ENCODE data around the gene PPP6R1.
A peak's percentile ranks its signal among the peaks of the same experiment; 100 is the strongest.
"Not testable (repeated sequence)": the region's sequence is repeated elsewhere in the genome, so short reads cannot be mapped to it uniquely, and the experiment has no call there.

Gene PPP6R1

DNA sequence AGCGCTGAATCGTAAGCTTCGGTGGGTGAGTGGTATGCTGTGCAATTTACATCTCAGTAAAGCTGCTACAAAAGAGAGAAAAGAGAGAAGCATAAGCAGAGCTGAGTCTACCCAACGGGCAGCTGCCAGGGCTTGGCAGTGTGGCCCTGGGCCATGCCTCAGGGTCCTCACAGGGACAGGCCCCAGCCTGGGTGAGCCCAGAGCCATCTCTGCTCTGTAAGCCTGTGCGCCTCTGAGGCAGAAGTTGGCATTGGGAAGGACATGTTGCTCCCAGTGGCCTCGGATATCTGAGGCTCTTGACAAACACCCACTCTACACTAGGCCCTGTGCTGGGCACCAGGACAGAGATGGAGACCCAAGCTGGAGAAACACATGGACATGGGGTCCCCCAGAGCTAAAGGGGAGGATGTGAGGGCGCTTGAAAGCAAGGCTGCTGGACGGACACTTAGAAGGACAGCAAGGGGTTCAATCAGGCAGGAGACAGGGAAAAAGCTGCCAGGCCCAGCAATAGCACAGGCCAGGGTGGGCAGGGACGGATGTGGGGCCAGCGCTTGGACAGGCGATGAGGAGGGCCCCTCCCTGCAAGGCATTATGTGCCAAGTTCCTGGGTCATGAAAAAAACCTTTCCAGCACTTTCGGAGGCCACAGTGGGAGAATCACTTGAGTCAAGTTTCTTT is 14.7 kb downstream of the PPP6R1 start:
- DNase-seq = no peak

DNA sequence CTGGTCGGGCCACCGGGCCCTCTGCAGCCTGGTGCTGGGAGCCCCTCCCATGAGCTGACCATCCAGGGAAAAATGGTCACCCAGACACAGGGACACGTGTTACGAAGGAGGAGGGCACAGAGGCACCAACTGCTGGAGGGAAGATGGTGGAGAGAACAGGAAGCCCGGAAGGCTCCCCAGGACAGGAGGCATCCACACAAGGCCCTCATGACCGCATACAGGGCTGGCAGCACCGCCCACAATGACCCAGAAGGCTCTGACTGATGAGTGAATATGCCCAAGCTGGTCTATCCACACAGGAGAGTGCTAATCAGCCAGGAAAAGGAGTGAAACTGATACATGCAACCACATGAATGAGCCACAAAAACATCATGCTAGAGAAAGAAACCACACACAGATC is 16.3 kb downstream of the PPP6R1 start:
- no peak for DNase-seq

DNA sequence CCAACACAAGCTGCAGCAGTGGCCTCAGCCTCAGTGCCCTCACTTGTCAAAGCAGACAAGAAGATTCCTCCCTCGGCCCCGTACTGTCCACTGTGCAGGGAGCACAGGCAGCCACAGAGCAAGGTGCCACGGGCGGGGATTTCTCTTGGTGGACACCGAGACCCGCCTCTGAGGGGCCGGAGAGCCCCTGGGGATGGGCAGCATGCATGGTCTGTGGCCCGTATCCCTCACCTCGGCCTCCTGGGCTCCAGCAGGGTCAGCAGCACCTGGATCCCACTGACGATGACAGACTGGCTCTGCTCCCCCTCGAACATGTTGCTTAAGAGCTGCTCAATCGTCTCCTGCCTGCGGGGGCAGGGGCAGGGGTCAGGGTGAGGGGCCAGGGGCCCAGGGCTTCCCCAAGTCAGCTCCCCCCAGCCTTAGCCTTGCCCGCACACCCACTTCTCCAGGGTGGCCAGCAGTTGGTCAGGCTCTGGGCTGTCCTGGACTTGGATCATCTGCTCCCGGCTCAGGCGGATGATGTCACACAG is 16.8 kb downstream of the PPP6R1 start:
- DNase-seq = no peak

DNA sequence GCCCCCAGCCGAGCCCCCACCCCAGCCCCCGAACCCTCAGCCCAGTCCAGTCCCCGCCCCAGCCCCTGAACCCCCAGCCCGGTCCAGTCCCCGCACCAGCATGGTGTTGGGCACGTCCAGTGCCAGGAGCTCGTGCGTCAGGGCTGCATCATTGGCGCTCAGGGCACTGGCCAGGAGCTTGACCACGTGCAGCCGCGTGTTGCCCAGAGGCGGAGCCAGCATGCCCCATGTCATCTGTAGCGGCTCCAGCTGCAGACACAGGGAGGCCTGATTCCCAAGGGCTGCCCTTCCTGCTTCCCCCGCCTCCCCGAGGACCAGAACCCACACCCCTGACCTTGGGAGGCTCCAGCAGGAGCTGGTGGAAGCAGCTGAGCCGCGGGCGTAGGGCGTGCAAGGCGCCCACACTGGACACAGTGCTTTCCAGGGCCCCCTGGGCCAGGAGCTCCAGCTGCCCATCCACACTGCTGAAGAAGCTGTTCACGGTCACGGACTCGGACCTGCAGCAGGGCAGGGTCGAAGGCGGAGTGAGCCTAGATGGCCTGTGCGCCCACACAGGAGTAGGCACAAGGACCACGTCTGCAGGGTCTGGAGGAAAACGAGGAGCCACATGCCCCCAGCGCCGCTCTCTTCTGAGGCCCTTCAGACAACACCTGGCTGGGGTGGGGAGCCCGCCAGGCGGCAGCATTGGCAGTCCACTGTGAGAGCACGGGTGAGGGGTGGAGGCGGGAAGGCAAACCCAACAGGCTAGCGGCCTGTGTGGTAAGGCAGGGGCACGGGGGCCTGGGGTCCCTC is 17.5 kb downstream of the PPP6R1 start:
- DNase-seq = no peak

DNA sequence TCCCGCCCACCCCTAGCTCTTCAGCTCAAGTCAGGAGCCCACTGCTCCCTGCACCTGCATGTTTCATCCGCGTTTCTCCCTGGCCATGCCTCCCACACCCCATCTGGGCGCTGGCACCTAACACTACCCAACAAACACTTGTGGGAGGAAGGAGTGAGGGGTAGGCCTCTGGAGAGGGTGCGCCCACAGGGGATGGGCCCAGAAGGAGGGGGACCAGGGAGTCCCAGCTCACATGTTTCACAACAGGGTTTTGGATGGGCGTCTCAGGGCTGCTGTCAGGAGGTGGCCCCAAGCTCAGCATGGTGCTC is 18.1 kb downstream of the PPP6R1 start:
- no peak for DNase-seq

DNA sequence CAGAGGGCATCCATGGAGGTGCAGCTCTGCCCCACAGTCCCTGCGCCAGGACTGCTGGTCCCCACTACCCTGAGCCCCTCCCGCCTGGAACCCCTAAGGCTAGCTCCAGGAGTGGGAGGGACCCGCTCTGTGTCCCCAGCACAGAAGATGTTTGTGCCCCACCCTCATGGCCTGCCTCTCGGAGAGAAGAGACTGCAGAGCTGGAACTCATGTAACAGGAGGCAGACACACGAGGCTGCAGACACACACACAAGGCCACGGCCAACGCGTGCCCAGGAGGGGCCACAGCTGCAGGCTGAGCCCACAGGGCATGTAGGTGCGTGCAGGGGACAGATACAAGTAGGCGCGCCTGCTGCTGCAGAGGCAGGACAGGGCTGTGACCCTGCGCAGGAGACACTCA is 19.8 kb downstream of the PPP6R1 start:
- DNase-seq = no peak

DNA sequence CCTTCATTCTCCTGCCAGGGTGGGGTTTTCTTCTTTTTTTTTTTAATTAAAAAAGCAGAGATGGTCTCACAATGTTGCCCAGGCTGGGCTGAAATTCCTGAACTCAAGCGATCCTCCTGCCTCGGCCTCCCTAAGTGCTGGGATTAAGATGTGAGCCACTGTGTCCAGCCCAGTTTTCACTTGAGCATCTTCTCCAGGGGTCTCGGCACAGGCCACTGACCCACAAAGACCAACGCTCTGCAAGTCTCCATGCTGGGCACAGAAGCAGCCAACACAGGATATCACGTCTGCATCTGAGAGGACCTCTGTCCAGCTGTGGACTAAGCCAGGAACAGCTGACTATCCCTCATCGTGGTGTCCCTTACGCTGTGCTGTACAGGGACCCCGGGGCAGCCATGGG is 20.8 kb downstream of the PPP6R1 start:
- DNase-seq = no peak

DNA sequence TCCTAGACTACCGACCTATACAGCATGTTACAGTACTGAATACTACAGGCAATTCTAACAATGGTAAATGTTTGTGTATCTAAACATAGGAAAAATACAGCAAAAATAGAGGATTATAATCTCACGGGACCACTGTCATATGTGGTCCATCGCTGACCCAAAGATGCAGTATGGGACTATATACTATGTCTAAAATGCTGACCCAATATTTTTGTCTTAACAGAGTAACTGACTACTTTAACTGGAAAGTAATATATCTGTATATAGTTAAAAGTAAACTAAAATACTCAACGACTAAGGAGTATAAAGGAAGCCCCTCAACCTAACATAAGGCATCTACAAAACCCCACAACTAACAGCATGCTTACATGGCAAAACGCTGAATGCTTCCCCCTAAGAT is 25.8 kb downstream of the PPP6R1 start:
- DNase-seq = no peak

DNA sequence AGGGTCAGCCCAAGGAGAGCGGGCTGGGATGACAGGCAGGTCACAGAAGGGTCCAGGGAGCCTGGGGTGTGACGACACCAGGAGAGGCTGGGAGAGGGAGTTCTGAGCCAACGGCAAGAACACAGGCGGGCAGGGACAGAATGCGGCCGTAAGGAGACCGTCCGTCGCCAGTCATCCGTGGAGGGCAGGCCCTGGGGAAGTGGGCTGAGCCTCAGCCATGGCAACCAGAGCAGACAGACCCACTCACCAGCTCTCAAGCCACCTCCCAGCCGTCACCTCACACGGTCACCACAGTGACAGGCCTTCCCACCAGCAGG is 26.6 kb downstream of the PPP6R1 start:
- DNase-seq = peak in 1 of 3 experiments; percentile 17

DNA sequence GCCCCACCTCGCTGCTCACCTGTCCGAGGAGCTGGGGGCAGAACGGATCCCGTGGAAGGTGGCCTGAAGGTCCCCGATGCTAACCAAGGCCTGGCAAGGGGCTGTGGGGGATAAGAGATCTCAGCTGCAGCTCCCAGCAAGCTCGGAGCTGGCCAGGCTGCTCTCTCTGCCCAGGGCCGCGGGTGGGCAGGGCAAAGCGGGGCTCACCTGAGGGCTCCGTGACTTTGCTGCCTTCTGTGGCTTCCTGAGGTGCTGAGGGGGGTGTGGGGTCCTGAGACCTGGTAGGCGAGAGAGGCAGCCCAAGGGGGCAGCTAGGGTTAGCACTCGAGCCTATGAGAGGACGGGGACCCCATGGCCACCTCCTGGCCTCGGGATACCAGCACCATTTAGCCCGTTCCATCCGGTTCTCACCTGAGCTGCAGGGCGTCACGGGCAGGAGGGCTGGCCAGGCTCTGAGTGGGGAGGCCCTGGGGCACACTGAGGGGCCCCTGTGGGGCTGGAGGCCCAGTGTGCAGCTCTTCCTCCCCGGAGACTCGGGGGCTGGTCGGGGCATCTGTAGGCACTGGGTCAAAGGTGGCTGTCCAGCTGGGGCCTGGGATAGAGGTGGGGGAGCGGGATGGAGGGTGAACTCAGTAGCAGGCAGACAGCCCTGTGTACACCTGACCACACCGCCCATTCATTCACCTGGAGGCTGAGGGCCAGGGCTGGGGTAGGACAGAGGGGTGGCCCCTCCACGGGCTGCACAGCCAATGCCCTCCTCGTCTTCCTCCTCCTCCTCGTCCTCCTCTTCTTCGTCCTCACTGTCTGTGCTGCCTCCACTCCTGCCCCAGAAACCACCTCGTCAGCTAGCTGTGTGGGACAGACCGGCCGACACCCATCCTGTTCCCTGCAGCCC is 27.2 kb downstream of the PPP6R1 start:
- no peak for DNase-seq

DNA sequence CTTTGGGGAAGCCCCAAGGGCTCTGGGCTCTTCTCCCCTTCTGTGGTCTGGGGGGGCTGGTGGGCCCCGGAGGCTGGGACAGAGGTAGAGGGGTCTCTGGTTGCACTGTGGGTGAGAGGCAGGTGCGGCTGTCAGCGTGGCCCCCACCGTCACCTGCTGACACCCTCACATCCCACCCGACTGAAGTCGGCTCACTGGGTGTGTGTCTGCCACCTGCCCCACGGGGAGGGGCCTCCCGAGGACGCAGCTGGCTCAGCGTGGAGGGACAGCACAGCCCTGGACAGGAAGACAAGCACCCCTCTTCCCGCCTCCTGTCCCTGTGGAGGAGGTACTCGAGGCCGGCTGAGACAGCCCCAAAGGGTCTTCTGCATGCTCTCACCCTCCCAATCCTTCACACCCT is 28.0 kb downstream of the PPP6R1 start:
- no peak for DNase-seq

DNA sequence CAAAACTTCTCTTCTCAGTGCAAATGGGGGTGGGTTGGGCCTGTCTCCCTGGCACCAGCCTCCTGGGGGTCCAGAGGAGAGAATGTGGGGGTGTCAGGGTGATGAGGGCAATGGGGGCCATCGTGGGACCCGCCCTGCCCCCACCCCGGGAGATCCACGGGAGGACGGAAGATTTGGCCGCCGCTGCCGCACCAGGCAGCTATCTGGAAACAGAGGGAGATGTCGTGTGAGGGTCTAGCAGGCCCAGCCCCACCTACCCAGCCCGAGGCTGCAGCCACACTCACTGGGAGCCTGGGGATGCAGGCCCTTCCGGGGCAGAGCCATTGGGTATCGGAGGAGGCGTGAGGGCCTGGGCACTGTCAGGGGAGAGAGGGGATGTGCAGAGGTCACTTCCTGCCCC is 28.5 kb downstream of the PPP6R1 start:
- DNase-seq = no peak

DNA sequence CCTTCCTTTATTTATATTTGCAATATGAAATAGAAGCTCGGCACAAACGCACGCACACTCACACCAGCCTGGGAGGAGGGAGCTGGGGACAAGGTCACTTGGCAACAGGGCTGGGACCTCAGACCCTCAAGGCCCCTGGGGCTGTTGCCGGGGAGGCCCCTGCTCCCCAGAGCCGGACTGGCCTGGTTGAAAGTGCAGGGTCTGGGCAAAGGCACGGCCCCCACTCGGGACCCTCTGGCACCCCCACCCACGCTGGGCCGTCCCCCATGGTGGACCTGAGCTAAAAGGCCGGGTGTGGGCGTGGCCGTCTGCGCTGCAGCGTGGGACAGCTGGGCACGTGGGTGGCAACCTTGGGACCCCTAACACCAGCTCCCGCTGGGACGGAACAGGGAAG is 29.0 kb downstream of the PPP6R1 start:
- DNase-seq = no peak

DNA sequence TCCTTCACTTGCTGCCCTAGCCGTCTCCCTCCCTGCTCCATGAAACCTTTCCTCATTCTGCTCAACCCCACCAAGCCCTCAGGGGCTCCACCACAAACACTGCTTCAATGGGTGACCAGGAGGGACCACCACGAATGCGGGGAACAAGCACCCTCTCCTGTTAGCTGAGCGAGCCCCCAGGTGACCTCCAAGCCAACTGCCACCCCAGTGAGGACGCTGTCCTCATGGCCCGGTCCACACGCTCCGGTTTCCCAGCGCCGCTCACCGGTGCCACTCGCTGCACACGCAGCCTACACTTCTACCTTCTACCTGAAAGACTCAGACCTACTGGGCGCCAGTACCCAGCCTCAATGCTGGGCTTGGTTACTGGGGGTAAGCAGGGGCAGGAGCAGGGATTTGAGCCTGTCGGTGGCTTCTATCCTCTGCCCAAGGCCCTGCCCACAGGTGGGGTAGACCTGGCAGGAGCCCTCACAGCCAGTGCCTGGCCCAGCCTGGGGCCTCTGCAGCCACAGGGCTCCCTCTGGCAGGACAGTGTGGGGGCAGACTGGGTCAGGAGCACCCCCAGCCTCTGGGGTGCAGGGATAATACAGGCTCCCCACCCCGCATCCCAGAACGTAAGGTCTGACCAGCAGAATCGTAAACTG is 29.6 kb downstream of the PPP6R1 start:
- DNase-seq = no peak

DNA sequence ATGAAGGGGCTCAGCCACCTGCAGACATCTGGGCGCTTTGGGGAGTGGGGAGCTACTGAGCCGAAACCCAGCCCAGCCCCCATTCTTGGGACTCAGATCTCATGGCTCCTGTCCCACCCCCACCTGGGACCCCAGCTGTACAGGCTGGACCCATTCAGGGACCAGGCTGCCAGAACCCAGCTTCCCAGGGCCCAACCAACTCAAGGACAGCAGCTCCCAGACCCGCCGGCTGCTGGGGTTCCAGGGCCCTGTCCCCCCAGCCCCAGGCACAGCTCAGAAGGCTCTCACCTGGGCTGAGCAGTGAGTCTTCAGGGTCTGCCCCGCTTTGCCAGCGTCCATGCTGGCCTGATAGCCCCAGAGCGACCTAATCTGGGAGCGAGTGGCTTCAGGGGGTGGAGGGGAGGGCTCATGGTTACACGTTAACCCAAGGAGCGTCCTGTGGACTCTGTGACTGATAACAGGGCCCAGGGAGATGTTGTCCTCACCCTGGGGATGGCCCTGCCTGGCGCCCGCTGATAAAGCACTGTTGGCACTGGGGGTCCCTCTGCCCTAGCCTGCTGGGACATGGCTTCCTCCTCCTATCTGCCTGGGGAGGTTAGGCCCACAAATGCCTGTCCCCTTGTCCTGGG is 30.3 kb downstream of the PPP6R1 start, which contains the start of gene TMEM86B:
Gene TMEM86B, minus strand, starts transcription at position 361 of the 629 bp plus-strand sequence. Its CDS starts 22 bp downstream, at position 339.
- no peak for DNase-seq

DNA sequence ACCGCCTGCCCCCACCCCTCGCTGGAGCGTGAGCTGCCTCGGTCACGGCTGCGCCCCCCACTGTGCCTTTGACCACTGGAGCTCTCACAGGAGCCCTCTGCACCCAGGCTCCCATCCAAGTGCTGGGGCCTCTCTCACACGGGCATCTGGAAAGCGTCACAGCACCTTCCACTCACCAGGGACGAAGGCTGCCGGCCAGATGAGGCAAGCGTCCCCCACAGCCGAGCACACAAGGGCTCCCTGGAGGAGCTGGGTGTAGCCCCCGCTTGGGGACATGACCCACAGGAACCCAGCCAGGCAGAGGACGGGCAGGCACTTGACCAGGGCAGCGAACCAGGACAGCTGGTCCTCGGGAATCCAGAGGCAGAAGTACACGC is 30.8 kb downstream of the PPP6R1 start:
- DNase-seq = no peak

DNA sequence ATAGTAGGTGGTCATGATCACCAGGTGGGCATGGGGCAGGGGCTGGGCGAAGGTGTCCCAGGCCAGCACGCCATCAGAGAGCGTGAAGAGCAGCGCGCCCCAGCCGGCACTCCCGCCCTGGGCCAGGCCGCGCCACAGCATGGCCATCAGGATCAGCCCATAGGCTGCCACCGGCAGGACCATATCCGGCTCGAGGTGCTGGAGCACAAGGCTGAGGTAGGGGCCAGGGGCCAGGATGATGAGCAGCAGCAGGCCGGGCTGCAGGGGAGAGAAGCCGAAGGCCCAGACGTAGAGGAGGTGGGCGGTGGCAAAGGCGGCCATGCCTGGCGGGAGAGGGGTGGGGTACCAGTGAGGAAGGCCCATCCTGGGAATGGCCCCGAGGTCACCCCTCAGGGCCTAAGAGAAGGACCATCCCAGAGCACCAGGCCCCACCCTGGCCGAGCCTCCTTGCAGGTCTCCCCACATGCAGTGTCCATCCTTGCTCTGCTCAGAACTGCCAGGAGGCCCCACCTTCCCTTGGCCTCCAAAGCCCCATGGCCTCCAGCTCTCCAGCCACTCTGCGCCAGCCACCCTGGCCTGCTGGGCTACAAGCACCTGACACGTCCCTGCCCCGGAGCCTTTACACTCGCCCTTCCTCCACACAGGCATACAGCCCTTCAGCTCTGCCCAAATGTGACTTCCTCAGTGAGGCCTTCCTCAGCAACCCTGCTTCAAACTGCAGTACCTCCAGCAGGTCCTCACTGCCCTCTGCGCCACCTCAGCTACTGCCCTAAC is 31.4 kb downstream of the PPP6R1 start:
- no peak for DNase-seq

DNA sequence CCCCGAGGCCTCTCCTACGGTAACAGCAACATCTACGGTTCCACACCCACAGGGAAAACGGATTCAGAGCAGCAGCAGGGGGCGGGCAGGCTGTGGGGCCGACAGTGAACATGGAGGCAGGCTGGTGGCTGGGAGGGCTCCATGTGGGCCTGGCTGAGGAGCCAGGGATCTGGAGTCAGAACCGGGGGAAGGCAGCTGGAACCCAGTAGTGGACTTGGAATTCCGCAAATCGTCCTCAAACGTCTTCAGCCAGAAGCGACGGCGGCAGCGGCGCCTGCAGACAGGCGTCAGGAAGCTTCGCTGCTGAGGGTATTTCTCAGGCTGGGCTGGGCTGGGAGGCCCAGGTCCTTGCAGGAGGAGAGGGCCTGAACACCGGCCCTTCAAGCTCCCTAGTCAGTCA is 32.0 kb downstream of the PPP6R1 start:
- no peak for DNase-seq

DNA sequence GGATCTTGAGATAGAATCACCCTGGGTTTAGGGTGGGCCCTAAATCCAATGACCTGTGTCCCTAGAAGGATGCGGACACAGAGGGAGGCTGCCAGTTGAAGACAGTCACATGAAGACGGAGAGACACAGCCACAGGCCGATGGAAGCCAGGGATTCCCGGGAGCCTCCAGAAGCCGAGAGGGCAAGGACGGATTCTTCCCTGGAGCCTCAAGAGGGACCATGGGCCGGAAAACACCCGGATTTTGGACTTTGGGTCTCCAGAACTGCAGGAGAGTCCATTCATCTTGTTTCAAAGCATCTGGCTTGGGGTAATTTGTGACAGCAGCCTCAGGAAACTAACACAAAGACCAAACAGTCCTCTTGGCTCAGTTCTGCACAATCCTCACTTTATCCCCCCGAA is 32.5 kb downstream of the PPP6R1 start:
- DNase-seq = no peak

DNA sequence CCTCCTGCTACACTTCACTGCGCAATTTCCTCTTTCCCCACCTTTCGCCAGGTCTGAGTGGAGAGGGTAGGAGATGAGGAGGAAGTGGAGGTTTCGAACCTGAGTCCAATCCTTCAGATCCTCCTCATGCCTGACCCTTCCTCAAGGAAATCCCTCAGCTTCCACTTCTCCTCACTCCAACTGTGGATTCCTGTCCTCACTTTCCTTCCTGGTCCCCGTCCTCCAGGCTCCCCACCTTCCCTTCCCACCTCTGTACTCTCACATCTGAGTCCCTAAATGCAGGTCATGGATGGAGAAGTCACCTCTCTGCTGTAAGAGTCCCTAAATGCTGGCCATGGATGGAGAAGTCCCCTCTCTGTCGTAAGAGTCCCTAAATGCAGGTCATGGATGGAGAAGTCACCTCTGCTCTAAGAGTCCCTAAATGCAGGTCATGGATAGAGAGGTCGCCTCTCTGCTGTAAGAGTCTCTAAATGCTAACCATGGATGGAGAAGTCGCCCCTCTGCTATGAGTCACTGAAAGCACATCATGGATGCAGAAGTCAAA is 33.3 kb downstream of the PPP6R1 start:
- DNase-seq = no peak

DNA sequence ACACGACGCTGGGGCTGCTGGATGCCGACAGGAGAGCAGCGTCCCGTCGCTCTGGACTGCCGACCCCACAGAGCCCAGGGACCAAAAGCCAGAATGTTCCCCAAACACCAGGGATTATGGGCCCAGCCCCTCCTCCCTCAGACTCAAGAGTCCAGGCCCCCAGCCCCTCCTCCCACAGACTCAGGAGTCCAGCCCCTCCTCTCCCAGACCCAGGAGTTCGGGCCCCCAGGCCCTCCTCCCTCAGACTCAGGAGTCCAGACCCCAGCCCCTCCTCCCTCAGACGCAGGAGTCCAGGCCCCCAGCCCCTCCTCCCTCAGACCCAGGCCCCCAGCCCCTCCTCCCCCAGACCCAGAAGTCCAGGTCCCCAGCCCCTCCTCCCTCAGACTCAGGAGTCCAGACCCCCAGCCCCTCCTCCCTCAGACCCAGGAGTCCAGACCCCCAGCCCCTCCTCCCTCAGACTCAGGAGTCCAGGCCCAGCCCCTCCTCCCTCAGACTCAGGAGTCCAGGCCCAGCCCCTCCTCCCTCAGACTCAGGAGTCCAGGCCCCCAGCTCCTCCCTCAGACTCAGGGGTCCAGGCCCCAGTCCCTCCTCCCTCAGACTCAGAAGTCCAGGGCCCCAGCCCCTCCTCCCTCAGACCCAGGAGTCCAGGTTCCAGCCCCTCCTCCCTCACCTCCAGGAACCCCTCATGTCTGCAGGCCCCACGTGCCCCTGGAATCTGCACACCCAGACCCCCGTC is 34.0 kb downstream of the PPP6R1 start:
- not testable (repeated sequence) for DNase-seq

All from NCI-H1417 (cell line).